SK-N-SH (cell line): ENCODE data around the gene TCF7L2.

Experiments
- CHD2 ChIP-seq: fragments of 150-350 bp; IDR thresholded peaks from 2 replicates; pipeline ENCODE4 v1.6.1; 2018; ENCODE audit warnings: low read length; ENCODE audit not compliant: partially characterized antibody
- EP300 ChIP-seq, 2 experiments: IDR thresholded peaks; 2 replicates each; pipeline versions ENCODE4 v1.4.0 to v1.6.1; 2012; ENCODE audit warnings: borderline replicate concordance in 1 of 2, low read depth in 1 of 2, low read length in 1 of 2
- JUND ChIP-seq: IDR thresholded peaks from 2 replicates; pipeline ENCODE4 v1.4.0; 2012
- POLR2AphosphoS5 ChIP-seq: IDR thresholded peaks from 2 replicates; pipeline ENCODE4 v1.6.1; 2012; ENCODE audit warnings: low read depth, low read length
- REST ChIP-seq: IDR thresholded peaks from 2 replicates; pipeline ENCODE4 v1.6.1; 2012; ENCODE audit warnings: mild to moderate bottlenecking, low read depth, low read length, moderate library complexity
- RFX5 ChIP-seq: IDR thresholded peaks from 2 replicates; pipeline ENCODE4 v1.6.1; 2012; ENCODE audit warnings: mild to moderate bottlenecking, improper control_type of control experiment, low read length
- ZBTB33 ChIP-seq: IDR thresholded peaks from 2 replicates; pipeline ENCODE4 v1.4.0; 2012; ENCODE audit warnings: low read depth, borderline replicate concordance
- TF ChIP-seq, protein P1 (sequence below): fragments of 150-350 bp; IDR thresholded peaks from 2 replicates; pipeline ENCODE4 v1.6.1; 2017; ENCODE audit warnings: antibody characterized with exemption, low read length, low read depth, borderline replicate concordance
- TF ChIP-seq, protein P2 (sequence below): fragments of 200-600 bp; sonication (generic); IDR thresholded peaks from 2 replicates; pipeline ENCODE4 v1.6.1; 2017; ENCODE audit warnings: antibody characterized with exemption, mild to moderate bottlenecking, moderate library complexity
- TF ChIP-seq, protein P3 (sequence below): fragments of 150-350 bp; IDR thresholded peaks from 2 replicates; pipeline ENCODE4 v1.6.1; 2016; ENCODE audit warnings: mild to moderate bottlenecking, low read depth, low read length

DNA sequence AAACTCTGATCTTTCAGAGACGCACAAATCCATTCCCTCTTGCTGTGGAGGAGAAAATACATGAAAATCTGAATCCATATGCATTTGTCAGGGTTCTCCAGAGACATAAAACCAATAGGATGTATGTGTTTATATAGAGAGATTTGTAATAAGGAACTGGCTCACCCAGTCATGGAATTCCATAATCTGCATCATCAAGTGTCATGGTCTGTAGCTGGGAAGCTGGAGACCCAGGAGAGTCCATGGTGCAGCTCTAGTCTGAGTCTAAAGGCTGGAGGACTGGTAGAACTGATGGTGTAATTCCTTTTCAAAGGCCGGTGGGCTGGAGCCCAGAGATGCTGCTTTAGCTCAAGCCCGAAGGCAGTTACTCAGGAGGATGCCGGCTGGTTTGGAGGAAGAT lies 134.0 kb downstream of the TCF7L2 start:
- no peak for TF ChIP-seq ZBTB33
- no peak for TF ChIP-seq REST
- no peak for TF ChIP-seq RFX5
- no peak for TF ChIP-seq POLR2AphosphoS5
- TF ChIP-seq, protein P1, sequence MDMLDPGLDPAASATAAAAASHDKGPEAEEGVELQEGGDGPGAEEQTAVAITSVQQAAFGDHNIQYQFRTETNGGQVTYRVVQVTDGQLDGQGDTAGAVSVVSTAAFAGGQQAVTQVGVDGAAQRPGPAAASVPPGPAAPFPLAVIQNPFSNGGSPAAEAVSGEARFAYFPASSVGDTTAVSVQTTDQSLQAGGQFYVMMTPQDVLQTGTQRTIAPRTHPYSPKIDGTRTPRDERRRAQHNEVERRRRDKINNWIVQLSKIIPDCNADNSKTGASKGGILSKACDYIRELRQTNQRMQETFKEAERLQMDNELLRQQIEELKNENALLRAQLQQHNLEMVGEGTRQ = no peak
- no peak for TF ChIP-seq JUND
- TF ChIP-seq, protein P2, sequence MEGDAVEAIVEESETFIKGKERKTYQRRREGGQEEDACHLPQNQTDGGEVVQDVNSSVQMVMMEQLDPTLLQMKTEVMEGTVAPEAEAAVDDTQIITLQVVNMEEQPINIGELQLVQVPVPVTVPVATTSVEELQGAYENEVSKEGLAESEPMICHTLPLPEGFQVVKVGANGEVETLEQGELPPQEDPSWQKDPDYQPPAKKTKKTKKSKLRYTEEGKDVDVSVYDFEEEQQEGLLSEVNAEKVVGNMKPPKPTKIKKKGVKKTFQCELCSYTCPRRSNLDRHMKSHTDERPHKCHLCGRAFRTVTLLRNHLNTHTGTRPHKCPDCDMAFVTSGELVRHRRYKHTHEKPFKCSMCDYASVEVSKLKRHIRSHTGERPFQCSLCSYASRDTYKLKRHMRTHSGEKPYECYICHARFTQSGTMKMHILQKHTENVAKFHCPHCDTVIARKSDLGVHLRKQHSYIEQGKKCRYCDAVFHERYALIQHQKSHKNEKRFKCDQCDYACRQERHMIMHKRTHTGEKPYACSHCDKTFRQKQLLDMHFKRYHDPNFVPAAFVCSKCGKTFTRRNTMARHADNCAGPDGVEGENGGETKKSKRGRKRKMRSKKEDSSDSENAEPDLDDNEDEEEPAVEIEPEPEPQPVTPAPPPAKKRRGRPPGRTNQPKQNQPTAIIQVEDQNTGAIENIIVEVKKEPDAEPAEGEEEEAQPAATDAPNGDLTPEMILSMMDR = no peak
- TF ChIP-seq EP300 (IDR thresholded peaks at IDR 0.05; ENCODE audit: borderline replicate concordance in 1 of 2, low read depth in 1 of 2, low read length in 1 of 2) = no peak
- TF ChIP-seq, protein P3, sequence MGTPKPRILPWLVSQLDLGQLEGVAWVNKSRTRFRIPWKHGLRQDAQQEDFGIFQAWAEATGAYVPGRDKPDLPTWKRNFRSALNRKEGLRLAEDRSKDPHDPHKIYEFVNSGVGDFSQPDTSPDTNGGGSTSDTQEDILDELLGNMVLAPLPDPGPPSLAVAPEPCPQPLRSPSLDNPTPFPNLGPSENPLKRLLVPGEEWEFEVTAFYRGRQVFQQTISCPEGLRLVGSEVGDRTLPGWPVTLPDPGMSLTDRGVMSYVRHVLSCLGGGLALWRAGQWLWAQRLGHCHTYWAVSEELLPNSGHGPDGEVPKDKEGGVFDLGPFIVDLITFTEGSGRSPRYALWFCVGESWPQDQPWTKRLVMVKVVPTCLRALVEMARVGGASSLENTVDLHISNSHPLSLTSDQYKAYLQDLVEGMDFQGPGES = no peak
- TF ChIP-seq CHD2 = no peak
